Amniotic epithelial cell (primary cell): Measurements from ENCODE around the gene TMEM184B.
A peak's percentile ranks its signal among the peaks of the same experiment; 100 is the strongest.

Experiments used
- DNase-seq: peaks from one replicate; pipeline ENCODE4 v3.0.0-alpha.2; 2010; ENCODE audit warnings: low read depth

The TMEM184B gene

DNA sequence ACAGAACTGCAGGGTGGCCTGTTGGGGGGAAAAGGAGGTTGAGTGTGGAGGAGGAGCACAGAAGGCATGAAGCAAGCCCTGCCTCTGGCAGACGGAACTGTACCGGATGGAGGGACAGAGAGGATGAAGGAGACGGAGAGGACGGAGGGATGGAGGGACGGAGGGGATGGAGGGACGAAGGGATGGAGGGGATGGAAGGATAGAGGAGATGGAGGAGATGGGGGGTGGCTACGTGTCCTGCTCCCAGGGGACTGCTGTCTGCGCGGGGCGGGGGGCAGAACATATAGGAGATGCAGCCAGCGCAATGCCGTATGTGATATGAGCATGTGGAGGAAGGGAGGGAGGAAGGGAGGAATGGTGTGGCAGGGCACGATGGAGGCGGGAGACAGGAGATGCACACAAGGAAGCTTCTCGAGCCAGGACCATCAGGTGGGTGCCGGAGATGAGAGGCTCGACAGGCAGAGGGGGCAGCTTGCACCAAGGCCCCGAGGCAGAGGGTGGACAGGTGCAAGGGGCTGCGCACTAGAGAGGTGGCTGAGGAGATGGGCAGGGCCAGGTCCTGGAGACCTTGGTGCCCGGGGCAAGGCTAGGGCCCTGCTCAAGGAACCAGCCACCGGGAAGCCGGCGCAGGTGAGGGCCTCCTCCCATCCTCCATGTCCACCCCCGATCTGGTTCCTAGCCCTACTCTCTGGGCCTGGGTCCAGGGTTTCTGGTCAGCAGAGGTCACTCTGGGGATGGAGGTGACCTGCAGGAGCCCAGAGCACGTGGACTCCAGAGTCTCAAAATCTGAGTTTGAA lies 45.8 kb downstream of the TMEM184B start:
- no peak for DNase-seq

DNA sequence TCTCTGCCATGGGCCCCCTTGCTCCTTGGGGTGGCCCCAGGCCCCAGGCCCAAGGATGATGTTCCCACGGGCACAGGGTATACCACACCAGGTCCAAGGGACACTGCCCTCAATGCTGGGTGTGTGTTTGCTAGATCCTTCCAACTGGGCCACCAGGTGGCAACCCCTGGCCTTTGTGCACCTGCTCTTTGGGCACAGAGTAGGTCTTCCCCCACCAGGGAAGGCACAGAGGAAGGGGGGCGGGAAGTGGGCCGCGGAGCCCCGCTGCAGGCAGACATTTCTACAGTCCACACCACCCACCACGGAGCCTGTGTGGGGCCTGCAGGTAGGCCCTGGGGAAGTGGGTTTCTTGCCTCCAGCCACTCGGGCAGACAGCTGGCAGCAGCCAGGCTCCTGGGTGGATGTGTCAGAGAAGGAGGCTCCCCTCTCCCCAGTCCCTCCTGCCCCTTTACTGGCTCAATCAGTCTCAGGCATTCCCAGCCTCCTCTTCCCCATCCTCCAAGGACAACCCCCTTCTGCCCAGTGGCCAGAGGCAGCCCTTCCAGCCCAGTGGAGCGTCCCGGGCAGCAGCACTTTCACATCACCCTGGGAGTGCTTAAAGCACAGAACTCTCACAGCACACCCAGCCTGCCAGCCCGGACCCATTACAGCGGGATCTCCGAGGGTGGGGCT lies 49.4 kb downstream of the TMEM184B start:
- DNase-seq: no peak

DNA sequence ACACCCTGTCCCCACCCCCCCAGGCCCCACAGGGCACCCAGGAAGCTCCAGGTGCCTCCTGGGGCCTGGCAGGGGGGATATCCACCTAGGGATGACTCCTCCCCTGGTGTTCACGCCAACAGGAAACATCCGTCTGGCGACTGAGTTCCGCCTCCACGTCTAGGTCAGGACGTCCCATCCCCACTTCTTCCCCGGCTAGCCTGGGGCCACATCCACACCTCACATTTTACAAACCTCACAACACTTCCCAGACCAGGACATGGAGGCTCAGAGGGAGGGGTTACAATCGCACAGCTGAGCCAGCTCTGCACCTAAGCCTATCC lies 50.1 kb downstream of the TMEM184B start:
- peak; percentile 34 for DNase-seq

DNA sequence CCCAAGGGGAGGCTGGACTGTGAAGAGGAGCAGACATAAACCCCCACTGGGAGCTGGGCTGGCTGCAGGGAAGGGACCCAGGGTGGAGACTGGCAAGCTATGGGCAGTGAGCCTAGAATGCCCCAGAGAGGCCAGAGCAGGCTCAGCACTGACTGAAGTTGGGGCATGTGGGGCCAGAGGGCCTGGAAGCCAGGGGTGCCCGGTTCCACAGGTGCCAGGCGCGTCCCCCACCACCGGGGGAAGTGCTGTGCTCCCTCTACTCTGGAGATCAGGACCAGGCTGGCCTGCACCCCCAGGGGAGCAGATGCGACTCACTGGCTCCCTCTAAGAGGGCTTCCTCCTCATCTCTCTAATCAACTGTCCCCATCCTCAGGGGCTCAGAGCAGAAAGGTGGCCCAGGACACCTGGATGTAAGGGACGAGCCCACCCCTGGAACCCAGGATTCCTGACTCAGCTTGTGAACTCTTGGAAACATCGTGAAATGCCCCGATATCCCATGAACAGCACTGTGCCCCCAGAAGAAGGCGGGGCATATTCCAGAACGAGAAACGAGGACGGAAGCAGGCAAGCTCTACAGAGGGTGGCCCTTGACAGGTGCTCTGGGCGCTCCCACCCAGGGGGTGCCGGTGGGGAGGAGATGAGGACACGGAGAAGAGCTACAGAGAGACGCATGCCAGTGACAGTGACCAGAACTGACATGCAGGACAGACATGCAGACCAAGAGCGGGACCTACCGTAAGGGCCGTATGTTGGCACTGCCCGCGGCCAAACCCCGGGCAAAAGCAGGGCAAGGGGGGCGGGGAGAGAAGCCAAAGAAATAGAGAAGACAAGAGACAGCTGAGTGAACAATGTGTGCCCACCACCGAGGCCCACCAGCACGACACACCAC lies 50.7 kb downstream of the TMEM184B start:
- no peak for DNase-seq

DNA sequence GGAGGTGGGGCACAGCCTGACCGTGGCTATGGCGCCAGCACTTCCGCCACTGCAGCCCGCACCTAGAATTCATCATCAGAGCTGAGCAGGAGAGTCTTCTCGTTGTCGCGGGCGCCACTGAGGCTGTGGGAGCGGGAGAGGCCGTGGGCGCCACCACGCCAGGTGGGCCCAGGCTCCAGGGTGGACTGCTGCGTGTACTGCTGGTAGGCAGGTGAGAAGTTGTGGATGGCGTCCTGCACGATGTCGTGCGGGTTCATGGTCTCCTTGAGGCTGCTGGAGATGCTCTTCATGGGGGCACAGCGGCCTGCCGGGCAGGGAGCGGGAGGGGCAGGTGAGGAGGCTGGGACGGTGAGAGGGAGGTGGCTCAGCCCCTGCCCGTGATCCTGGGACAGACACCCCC lies 51.4 kb downstream of the TMEM184B start:
- DNase-seq: no peak

DNA sequence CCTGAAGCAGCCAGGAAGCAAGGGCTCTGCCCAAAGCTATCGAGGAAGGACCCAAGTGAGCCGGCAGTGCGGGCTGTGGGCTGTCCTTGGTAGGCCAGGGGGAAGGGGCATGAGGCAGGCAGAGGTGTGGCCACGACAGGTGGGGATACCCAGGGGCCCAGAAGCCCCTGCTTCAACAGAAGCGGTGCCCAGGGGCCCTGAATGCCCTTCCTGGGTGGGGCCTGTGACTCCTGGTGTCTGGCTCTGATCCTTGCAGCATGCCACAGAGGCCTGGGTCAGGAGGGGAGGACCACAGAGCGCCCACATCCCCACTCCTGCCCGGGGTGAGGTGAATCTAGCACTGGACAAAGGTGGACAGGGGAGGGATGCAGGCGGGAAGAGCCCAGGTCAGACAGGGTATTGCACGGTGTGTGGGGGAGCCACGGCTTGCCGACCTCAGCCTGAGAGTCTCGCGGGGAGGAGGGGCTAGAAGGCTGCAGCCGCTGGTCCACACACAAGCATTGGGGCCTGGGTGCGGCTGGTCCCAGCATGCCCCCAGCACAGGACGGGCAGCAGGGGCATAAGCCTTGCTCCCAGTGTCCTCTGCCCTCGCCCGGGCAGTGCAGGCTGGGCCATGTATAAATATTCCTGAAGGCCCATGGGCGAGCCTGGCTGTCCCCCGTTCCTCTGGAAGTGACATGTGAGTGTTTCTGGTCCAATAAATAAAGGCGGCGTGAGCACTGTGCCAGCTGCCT lies 52.0 kb downstream of the TMEM184B start:
- DNase-seq: no peak

DNA sequence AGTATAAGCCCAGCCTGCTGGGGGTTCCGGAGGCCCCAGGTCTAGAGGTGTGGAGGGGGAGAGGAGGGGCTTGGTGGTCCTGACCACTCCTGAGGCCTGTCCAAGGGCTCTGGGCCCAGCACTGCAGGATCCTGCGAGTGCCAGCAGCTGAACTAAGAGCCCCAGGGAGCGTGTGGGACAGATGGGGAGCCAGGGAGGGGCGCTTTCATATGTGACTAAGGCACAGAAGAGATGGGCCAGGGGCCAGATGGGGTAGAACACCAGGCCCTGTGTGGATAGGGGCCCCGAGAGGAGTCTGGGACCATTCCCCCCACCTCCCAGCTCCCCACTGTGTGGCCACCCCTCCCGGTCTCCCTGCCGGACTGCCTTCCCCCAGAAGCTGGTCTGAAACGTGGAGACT lies 52.6 kb downstream of the TMEM184B start:
- no peak for DNase-seq

DNA sequence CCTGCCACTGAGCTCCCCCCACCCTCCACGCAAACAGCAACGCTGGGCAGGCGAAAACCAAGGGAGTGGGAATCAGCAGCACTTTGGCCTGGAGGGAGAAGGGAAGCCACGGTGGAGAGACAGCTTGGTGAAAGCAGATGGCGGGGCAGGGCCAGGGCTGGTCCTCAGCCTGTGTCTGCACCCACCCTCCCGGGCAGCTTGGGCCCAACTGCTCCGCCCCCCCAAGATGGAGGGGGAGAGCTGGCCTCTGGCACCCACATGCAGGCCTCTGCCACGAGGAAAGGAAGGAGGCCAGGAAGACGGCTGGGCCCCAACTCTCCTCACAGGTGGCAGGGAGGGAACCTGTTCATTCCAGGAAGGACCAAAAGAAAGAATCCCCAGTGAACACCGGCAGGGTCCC lies 53.2 kb downstream of the TMEM184B start:
- no peak for DNase-seq

DNA sequence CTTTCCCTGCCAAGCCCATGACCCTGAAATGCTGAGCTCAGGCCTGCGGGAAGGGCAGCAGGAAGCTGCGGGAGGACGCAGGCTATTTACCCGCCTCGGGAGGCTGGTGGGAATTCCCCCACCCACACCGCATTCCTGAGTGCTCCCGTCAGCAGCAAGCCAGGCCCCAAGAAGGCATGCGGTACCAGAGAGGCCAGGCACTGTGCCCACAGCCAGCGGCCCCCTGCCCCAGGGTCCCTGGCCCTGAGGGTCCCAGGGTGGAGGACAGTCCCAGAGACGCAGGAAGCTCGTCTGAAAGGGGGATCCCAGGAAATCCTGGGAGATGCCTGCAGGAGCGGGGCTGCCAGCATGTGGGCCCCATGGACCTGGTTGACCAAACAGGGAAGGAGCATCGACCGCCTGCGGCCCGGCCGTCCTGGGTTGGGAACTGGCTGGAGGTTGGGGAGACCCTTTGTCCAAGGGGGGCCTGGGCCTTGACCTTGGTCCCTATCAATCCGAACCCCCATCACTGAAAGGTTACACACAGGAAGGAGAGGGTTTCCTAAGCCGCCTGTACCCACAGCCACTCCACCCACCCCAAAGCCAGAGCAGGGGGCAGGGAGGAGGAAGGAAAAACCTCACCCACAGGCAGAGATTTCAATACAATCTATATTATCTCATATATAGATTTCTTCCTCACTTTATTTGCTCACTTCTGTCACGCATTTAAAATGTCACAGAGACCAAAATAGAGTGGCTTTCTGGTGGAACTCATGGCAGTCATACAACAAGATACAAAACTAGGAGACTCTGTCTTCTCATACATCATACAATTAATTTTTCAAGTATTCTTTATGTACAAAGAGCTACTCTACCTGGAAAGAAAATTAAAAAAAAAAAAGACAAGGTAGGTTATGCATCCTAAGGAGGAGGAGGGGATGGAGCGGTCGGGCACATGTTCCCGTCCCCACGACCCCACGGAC lies 53.9 kb downstream of the TMEM184B start:
- DNase-seq: peak; percentile 96

DNA sequence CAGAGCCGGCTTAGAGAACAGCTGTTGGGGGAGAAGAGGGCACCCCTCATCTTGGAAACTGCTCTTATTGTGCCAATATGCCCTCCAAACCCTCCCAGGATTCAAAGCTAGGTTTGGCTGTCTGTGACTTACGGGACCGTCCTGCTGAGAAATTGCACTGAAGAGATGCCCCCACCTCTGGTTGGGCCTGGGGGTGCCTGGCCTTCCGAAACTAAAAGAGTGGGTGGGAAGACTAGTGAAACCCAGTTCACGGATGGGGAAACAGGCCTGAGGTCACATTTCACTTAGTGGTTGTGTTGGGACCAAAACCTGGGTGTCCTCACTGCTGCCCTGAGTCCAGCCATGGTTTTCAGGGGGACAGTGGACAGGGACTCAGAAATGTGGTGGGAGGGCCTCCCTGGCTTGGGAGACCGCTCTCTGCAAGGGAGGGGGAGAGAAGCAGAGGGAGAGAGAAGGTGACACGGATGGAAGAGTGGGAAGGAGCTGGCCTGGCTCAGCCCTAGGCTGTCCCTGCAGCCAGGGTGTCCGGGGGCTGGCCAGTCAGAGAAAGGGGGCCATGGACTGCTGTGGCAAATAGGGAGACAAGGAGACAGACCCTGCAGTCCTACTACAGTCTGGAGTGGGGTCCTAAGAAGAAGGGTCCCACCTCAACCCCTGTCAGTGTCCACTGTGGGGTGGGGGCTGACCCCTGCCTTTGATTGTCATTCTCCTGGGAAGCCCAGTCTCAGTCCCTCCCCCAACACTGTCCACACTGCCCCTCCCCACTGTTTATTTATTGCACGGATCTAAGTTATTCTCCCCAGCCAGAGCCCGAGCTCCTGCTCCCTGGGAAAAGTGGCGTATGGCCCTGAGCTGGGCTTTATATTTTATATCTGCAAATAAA lies 57.4 kb downstream of the TMEM184B start:
- DNase-seq: no peak

DNA sequence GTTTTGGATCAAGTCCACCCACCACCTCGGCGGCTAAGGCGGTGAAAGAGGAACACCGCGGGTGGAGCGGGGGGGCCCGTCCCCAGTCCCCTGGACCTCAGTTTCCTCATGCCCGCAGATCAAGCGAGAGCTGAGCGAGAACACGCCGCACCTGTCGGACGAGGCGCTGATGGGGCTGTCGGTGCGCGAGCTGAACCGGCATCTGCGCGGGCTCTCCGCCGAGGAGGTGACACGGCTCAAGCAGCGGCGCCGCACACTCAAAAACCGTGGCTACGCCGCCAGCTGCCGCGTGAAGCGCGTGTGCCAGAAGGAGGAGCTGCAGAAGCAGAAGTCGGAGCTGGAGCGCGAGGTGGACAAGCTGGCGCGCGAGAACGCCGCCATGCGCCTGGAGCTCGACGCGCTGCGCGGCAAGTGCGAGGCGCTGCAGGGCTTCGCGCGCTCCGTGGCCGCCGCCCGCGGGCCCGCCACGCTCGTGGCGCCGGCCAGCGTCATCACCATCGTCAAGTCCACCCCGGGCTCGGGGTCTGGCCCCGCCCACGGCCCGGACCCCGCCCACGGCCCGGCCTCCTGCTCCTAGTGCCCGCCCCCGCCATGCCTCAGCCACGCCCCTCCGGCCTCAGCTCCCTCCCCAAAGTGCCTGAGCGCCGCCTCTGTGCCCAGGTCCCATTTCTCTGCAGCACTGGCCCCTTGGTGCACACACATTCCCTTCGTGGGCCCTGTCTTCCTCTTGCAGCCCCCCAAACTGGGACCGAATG lies 58.3 kb downstream of the TMEM184B start:
- peak; percentile 61 for DNase-seq

DNA sequence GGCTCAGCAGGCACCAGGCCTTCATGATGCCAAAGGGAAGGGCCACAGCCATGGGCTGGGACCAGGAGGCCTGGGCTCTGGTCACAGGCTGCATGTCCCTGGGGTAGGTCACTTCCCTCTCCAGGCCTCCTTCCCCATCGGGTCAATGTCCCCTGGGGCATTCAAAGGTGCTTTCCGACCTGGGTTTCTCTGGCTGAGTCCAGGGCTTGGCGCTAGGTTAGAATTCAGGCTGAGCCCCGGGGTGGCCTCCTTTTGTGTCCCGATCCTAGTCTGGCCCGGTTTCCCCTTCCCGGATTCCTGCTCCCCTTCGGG lies 58.9 kb downstream of the TMEM184B start:
- no peak for DNase-seq

DNA sequence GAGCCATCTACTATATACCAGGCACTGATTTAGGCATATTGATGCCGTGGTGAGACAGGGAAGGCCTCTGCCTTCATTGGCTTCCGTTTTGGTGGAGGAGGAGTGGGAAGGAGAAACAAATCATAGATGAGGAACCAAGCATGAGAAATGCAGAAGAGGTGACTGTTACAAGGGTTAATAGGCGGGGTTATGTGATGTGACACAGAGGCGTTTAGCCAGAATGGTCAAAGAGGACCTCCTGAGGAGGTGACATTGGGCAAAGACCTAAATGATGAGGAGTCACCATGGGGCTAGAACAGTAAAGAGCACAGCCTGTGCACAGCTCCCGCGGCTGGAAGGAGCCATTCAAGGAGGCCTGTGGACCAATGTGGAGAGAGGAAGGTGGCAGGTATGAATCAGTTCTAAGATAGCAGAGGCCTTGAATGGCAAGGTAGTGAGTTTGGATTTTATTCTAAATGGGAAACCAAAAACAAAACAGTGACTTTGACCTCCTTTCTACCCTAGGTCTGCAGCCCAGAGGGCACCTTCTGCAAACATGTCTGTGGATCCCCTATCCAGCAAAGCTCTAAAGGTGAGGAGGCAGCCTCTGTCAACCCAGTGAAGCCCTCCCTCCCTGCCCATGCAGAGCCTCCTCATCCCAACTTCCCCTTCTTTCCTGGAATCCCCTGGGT lies 59.4 kb downstream of the TMEM184B start:
- no peak for DNase-seq

DNA sequence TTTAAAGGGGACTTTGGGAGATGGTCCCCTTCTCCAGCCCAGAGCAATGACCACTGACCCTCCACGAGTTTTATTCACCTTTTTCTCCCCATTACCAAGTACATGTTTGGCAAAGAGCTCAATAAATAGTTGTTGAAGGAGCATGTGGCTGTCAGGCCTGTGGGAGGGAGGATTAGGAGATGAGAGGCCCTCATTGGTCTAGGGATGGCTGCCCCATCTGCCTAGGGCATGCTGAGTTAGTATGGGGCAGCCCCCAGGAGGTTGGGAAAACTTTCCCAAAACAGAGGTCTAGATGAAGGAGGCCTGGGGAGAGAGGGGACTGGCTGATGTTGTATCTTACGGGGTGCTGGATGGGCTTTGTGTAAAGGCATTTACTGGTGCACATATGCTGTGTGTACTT lies 60.4 kb downstream of the TMEM184B start:
- no peak for DNase-seq

DNA sequence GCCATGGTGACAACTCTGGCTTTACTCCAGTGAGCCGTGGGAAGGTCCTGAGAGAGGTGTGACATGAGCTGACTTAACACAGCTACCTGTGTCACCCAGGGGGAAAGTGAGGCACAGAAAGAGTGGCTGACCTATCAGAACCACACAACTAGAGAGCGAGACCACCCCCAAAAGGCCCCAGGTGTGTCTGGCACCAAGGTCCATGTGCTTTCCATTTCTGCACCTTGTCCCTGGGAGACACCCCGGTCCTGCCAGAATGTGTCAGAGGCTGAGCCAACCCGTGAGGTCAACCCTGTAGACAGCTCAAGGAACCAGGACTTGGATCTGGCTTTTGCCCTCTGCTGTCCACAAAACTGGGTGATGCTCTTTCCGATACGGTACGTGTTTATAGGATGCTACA lies 61.3 kb downstream of the TMEM184B start:
- DNase-seq: no peak

DNA sequence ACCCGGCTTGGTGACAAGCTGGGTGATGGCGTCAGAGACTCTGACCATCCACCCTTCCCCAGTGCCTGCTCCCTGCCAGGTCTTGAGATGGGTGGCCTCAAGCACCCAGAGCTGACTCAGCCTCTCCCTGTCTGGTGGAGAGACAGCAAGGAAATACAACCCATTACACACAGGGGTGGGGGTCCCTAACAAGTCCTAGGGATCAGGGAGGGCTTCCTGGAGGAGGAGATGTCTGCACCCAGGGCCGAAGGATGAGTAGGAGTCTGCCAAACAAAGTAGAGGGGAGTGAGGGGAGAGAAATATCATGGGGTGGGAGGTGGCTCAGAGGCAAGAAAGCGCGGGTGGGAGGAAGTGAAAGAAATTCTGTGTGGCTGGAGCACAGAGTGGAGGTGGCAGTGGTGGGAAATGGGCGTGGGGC lies 64.2 kb downstream of the TMEM184B start:
- no peak for DNase-seq

DNA sequence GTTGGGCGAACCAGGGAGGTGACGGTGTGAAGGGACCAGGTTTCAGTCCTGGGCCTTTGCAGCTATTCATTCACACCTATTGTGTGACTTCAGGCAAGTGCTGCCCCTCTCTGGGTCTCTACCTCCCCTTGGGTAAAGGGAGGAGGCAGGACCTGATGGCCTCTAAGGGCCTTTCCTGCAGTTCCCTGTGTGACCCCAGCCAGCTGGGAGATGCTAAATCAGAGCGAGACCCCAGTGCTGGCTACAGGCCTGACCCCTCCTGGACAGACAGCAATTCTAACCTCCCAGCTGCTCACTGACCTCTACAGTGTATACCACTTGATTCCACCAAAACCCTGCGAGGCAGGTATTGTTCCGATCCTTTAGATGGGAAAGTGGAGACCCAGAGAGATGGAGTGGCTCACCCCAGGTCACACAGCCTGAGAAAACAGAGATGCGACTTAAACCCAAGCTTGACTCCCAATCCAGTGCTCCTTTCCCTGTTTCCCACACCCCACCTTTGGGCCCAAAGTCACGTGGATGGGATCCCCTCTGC lies 64.8 kb downstream of the TMEM184B start:
- no peak for DNase-seq

DNA sequence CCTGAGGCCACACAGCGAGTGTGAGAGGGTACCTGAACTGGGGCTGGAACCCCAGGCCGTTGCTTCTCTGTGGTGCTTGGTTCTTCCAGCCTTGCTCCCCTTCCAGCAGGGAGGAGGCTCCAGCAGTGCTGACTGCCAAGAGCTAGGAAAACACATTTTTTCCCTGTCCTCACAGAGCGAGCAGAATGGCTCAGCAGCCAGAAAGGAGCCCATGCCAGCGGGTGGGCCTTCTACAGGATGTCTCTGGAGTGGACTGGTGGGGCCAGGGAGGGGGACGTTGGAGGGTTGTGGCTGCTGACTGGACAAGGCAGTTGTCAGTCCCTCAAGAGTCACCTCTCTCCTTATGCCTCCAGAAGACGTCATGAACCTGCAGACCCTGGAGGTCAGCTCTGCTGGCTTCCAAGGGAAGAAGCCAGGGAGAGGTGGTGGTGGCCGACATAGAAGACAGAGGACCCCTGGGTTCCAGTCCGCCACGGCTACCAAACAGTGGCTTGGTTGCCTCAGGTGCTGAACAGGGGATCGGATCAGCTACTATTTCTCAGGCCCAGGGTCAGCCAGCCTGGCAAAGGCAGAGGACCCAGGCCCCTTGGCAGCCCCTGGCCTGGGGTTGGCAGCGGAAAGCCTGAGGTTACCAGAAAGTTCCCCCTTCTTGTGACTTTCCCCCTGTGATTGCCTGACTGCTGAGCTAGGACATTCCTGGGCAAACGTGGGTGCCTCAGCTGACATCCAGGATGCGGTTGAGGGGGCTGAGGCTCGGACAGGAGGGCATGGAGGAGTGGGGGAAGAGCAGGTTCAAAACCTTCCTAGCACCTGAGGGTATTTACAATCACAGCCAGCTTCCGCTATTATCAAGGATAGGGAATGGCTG lies 67.3 kb downstream of the TMEM184B start:
- DNase-seq: no peak
